ENCODE measurements around the gene CTXND2.

DNA sequence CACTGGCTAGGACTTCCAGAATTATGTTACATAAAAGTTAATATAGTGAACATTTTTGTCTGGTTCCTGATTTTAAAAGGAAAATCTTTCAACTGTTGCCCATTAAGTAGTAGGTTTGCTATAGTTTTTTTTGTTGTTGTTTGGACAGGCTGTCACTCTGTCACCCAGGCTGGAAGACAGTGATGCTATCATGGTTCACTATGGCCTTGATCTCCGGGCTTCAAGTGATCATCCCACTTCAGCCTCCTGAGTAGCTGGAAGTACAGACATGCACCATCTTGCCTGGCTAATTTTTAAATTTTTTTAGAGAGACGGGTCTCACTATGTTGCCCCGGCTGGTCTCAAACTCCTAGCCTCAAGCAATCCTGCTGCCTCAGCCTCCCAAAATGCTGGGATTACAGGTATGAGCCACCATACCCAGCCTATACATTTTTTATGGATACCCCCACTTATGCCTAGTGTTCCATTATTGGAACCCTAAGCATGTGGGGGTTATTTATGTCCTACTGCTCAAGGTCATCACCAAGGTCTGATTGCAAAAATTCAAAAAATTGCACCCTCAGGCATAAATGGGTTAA, 6.5 kb downstream of the CTXND2 start:
- no peak for TF ChIP-seq POLR2A (IDR thresholded peaks at IDR 0.05)
- TF ChIP-seq, protein P1, sequence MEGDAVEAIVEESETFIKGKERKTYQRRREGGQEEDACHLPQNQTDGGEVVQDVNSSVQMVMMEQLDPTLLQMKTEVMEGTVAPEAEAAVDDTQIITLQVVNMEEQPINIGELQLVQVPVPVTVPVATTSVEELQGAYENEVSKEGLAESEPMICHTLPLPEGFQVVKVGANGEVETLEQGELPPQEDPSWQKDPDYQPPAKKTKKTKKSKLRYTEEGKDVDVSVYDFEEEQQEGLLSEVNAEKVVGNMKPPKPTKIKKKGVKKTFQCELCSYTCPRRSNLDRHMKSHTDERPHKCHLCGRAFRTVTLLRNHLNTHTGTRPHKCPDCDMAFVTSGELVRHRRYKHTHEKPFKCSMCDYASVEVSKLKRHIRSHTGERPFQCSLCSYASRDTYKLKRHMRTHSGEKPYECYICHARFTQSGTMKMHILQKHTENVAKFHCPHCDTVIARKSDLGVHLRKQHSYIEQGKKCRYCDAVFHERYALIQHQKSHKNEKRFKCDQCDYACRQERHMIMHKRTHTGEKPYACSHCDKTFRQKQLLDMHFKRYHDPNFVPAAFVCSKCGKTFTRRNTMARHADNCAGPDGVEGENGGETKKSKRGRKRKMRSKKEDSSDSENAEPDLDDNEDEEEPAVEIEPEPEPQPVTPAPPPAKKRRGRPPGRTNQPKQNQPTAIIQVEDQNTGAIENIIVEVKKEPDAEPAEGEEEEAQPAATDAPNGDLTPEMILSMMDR (IDR thresholded peaks at IDR 0.05) = no peak
